Tibial nerve (tissue), 4 donors: ENCODE measurements around the gene FAM13B.

Experiments used
- CTCF ChIP-seq, 5 experiments: fragments of 200-600 bp in 3 of 5; fragments of 450-650 bp in 2 of 5; sonication (generic) in 3 of 5; IDR thresholded peaks; one replicate each; pipeline ENCODE4 v1.5.1; 2016 to 2019; ENCODE audit warnings: antibody characterized with exemption in 5 of 5, mild to moderate bottlenecking in 3 of 5, moderate library complexity in 2 of 5
- EP300 ChIP-seq, 2 donors: sonication (generic); formaldehyde crosslinking; IDR thresholded peaks; one replicate each; pipeline ENCODE4 v1.6.1; 2017; ENCODE audit warnings: antibody characterized with exemption in 2 of 2, mild to moderate bottlenecking in 1 of 2

GRCh38 chr5:137957948-137958347 is 74.9 kb downstream of the FAM13B start:
- TF ChIP-seq CTCF (IDR thresholded peaks at IDR 0.05) (no peak), EP300 (IDR thresholded peaks at IDR 0.05) (no peak)
